NOMO-1 (cell line): Measurements from ENCODE around the gene VN1R4.
"Not testable (repeated sequence)": the region's sequence is repeated elsewhere in the genome, so short reads cannot be mapped to it uniquely, and the experiment has no call there.

Experiments
- DNase-seq, 2 experiments: peaks; one replicate each; lab custom pipeline; 2025; ENCODE audit not compliant: unreplicated experiment in 2 of 2; lab: John Stamatoyannopoulos, UW

The VN1R4 gene

GRCh38 chr19:53267623-53268022, at the start of gene VN1R4:
Gene VN1R4 (minus strand): TSS chr19:53267723. CDS start chr19:53267665, 58 bp downstream.
- DNase-seq = not testable (repeated sequence)

GRCh38 chr19:53311897-53312296, 44.4 kb upstream of the VN1R4 start:
- no peak for DNase-seq

GRCh38 chr19:53311044-53311443, 43.5 kb upstream of the VN1R4 start:
- no peak for DNase-seq

- no peak for DNase-seq
These were observed 40.9 kb upstream of the VN1R4 start for GRCh38 chr19:53308339-53308811.

- not testable (repeated sequence) for DNase-seq
These were observed 33.8 kb upstream of the VN1R4 start for GRCh38 chr19:53301341-53301740.

GRCh38 chr19:53294786-53295441, 27.4 kb upstream of the VN1R4 start:
- no peak for DNase-seq

- DNase-seq = no peak
These were observed 23.4 kb upstream of the VN1R4 start for GRCh38 chr19:53290758-53291549.

- DNase-seq = no peak
These were observed 17.6 kb upstream of the VN1R4 start for GRCh38 chr19:53285087-53285486.

- not testable (repeated sequence) for DNase-seq
These were observed 14.4 kb upstream of the VN1R4 start for GRCh38 chr19:53281947-53282346.

- DNase-seq = no peak
These were observed 8.0 kb upstream of the VN1R4 start for GRCh38 chr19:53275480-53275879.

- DNase-seq = no peak
These were observed 4.5 kb upstream of the VN1R4 start for GRCh38 chr19:53272044-53272443.

GRCh38 chr19:53269861-53270260, 2.3 kb upstream of the VN1R4 start:
- DNase-seq = not testable (repeated sequence)

GRCh38 chr19:53257715-53258342, 9.7 kb downstream of the VN1R4 start, which contains the start of gene VN1R2:
Gene VN1R2 (plus strand): TSS chr19:53258292. CDS start chr19:53258376, 84 bp downstream.
- not testable (repeated sequence) for DNase-seq

- DNase-seq = no peak
These were observed 12.8 kb downstream of the VN1R4 start, which contains the start of gene ZNF677 for GRCh38 chr19:53254411-53255341. Gene ZNF677 (minus strand): TSS chr19:53254873. CDS start chr19:53251550, 3,323 bp downstream.

- peak in 1 of 2 experiments; percentile 46 for DNase-seq
These were observed 21.0 kb downstream of the VN1R4 start for GRCh38 chr19:53246498-53246897.

- DNase-seq = no peak
These were observed 30.3 kb downstream of the VN1R4 start for GRCh38 chr19:53237114-53237777.

- DNase-seq = no peak
These were observed 42.9 kb downstream of the VN1R4 start for GRCh38 chr19:53224606-53225005.

- DNase-seq = not testable (repeated sequence)
These were observed 44.8 kb downstream of the VN1R4 start for GRCh38 chr19:53222716-53223115.
